Naive thymus-derived CD4-positive, alpha-beta T cell (primary cell): ENCODE results near the gene CLASP1. TPM values are rescaled to one million over a fixed set of nuclear protein-coding genes. Genes with fewer than 3 reads are reported as not detected.

ENCODE experiments used
- ATAC-seq: fragments of 150-1000 bp; cut with Tn5 transposase; 2 replicates; pipeline ENCODE4 v1.10.0; 2021; ENCODE audit warnings: mild to moderate bottlenecking, moderate library complexity
- CTCF ChIA-PET: fragments of 350-600 bp; sonication (Branson Sonifier 250); formaldehyde crosslinking; loops from one replicate; lab custom pipeline; 2021; ENCODE audit warnings: antibody characterized with exemption; lab: Charles Lee
- POLR2A ChIA-PET: fragments of 350-600 bp; sonication (Branson Sonifier 250); formaldehyde crosslinking; loops from one replicate; lab custom pipeline; 2021; ENCODE audit warnings: antibody characterized with exemption, inconsistent platforms; lab: Charles Lee
- DNase-seq, 9 donors: peaks; one replicate each; pipeline versions ENCODE4 v3.0.0 to v3.0.0-alpha.2; 2020 to 2022; ENCODE audit warnings: mixed read lengths in 1 of 9
- H3K27ac ChIP-seq: one replicate; pipeline ENCODE4 v1.7.0; 2013; ENCODE audit warnings: mild to moderate bottlenecking, low read depth, low read length, moderate library complexity
- H3K27me3 ChIP-seq, 2 donors: one replicate each; pipeline ENCODE4 v1.7.0; 2013; ENCODE audit warnings: low read length in 2 of 2, mild to moderate bottlenecking in 2 of 2, moderate library complexity in 2 of 2; ENCODE audit not compliant: control insufficient read depth in 2 of 2, insufficient read depth in 2 of 2
- H3K36me3 ChIP-seq, 3 experiments: 1 replicate in 2 of 3; 2 replicates in 1 of 3; pipeline ENCODE4 v1.7.0; 2013; ENCODE audit warnings: low read length in 3 of 3, mild to moderate bottlenecking in 3 of 3, moderate library complexity in 1 of 3; ENCODE audit not compliant: insufficient read depth in 3 of 3, control insufficient read depth in 2 of 3
- H3K4me1 ChIP-seq, 2 donors: one replicate each; pipeline ENCODE4 v1.7.0; 2013; ENCODE audit warnings: low read length in 2 of 2, mild to moderate bottlenecking in 2 of 2, moderate library complexity in 1 of 2; ENCODE audit not compliant: control insufficient read depth in 2 of 2, insufficient read depth in 2 of 2
- H3K4me3 ChIP-seq: 2 replicates; pipeline ENCODE4 v1.7.0; 2013; ENCODE audit warnings: mild to moderate bottlenecking, low read length
- H3K9me3 ChIP-seq, 3 experiments: 1 replicate in 2 of 3; 2 replicates in 1 of 3; pipeline ENCODE4 v1.7.0; 2013; ENCODE audit warnings: low read length in 3 of 3; ENCODE audit not compliant: control insufficient read depth in 2 of 3
- H3K27ac Mint-ChIP-seq, 9 donors: one replicate each; pipeline ENCODE4 v1.8.0; 2020 to 2022; ENCODE audit warnings: mixed read lengths in 9 of 9, mild to moderate bottlenecking in 8 of 9, moderate library complexity in 5 of 9, inconsistent platforms in 2 of 9
- H3K27me3 Mint-ChIP-seq, 5 donors: one replicate each; pipeline ENCODE4 v1.8.0; 2021 to 2022; ENCODE audit warnings: mixed read lengths in 5 of 5, mild to moderate bottlenecking in 1 of 5
- H3K36me3 Mint-ChIP-seq, 5 donors: one replicate each; pipeline ENCODE4 v1.8.0; 2020 to 2022; ENCODE audit warnings: mixed read lengths in 5 of 5, mild to moderate bottlenecking in 3 of 5, inconsistent platforms in 1 of 5
- H3K4me1 Mint-ChIP-seq, 7 donors: one replicate each; pipeline ENCODE4 v1.8.0; 2020 to 2022; ENCODE audit warnings: mixed read lengths in 7 of 7, mild to moderate bottlenecking in 3 of 7, inconsistent platforms in 1 of 7
- H3K4me3 Mint-ChIP-seq, 10 donors: one replicate each; pipeline ENCODE4 v1.8.0; 2020 to 2022; ENCODE audit warnings: mild to moderate bottlenecking in 10 of 10, mixed read lengths in 10 of 10, moderate library complexity in 6 of 10, inconsistent platforms in 2 of 10
- H3K9me3 Mint-ChIP-seq, 11 donors: one replicate each; pipeline ENCODE4 v1.8.0; 2020 to 2022; ENCODE audit warnings: mixed read lengths in 11 of 11, mild to moderate bottlenecking in 4 of 11, inconsistent platforms in 1 of 11, moderate library complexity in 1 of 11
- intact Hi-C, 2 donors: fragments of 100-400 bp; cut with micrococcal nuclease; formaldehyde crosslinking; loops; one replicate each; pipeline ENCODE4 v1.15.1; 2023
- polyA plus RNA-seq, 2 donors: library from polyadenylated mRNA; unstranded; fragments of 300-500 nt; fragmentation: Illumina TruSeq; gene quantifications; one replicate each; pipeline ENCODE4 v1.2.3, GENCODE V29; 2021
- total RNA-seq, 6 experiments: library from RNA in 5 of 6; stranded (reverse) in 5 of 6; gene quantifications; 1 replicate in 5 of 6; 2 replicates in 1 of 6; pipeline ENCODE4 v1.2.3 and lab custom pipeline; 2021 to 2026

CLASP1 gene
- total and polyA plus RNA-seq, 7 experiments from 2014 or later: 13.8 to 76.3 (median 61.6) TPM

GRCh38 chr2:121435790-121436189 lies 213.5 kb downstream of the CLASP1 start:
- peaks cover 4 to 18% (median 14%) of the 10 kb centered on the region in 5 donors for H3K36me3 Mint-ChIP-seq
- CTCF ChIA-PET: interaction anchor here (1.0 kb wide), 1 partner anchor 13 kb away, joined by 3 read pairs; no protein-coding TSS in a partner anchor
- no peaks in the 10 kb centered on the region for H3K4me1 ChIP-seq
- H3K4me1 Mint-ChIP-seq: peaks cover 0 to 3% (median 0%) of the 10 kb centered on the region in 7 donors
- no peaks in the 10 kb centered on the region for H3K9me3 ChIP-seq
- H3K9me3 Mint-ChIP-seq: peaks cover 0 to 2% (median 0%) of the 10 kb centered on the region in 11 donors
- H3K27ac Mint-ChIP-seq: no peak overlapping the region
- H3K36me3 ChIP-seq: peaks cover 0 to 8% (median 0%) of the 10 kb centered on the region in 3 experiments
- no peaks in the 10 kb centered on the region for H3K27me3 ChIP-seq
- POLR2A ChIA-PET: no interaction called here
- H3K4me3 ChIP-seq: no peak overlapping the region
- H3K27ac ChIP-seq: no peak overlapping the region
- intact Hi-C loops: no loop called here
- ATAC-seq: no peak
- no peaks in the 10 kb centered on the region for H3K27me3 Mint-ChIP-seq
- no peak for DNase-seq
- no peak overlapping the region for H3K4me3 Mint-ChIP-seq

- DNase-seq: no peak
- H3K4me1 Mint-ChIP-seq: peaks cover 0 to 5% (median 0%) of the 10 kb centered on the region in 7 donors
Observed at GRCh38 chr2:121431214-121431613, 218.0 kb downstream of the CLASP1 start.

GRCh38 chr2:121429927-121430520 lies 219.2 kb downstream of the CLASP1 start:
- intact Hi-C loops: no loop called here

More at GRCh38 chr2:121431214-121431613, 218.0 kb downstream of the CLASP1 start:
- H3K4me3 ChIP-seq: no peak overlapping the region
- no peak overlapping the region for H3K4me3 Mint-ChIP-seq
- H3K27ac Mint-ChIP-seq: no peak overlapping the region
- no peak overlapping the region for H3K27ac ChIP-seq
- peaks cover 10 to 40% (median 25%) of the 10 kb centered on the region in 5 donors for H3K36me3 Mint-ChIP-seq
- CTCF ChIA-PET: interaction anchor here (0.6 to 0.8 kb wide), 4 partner anchors 16 to 1411 kb away, joined by 3 to 5 read pairs (median 4); no protein-coding TSS in a partner anchor
- H3K27me3 Mint-ChIP-seq: no peaks in the 10 kb centered on the region
- H3K9me3 Mint-ChIP-seq: peaks cover 0 to 2% (median 0%) of the 10 kb centered on the region in 11 donors
- no peaks in the 10 kb centered on the region for H3K4me1 ChIP-seq
- no peaks in the 10 kb centered on the region for H3K9me3 ChIP-seq
- no peak for ATAC-seq
- POLR2A ChIA-PET: no interaction called here
- no peaks in the 10 kb centered on the region for H3K27me3 ChIP-seq
- intact Hi-C loops: no loop called here
- H3K36me3 ChIP-seq: peaks cover 8 to 26% (median 9%) of the 10 kb centered on the region in 3 experiments

GRCh38 chr2:121429119-121429903 lies 220.0 kb downstream of the CLASP1 start:
- H3K4me1 ChIP-seq: no peaks in the 10 kb centered on the region
- POLR2A ChIA-PET: interaction anchor here (1.3 kb wide), 1 partner anchor 15 kb away, joined by 4 read pairs; no protein-coding TSS in a partner anchor
- Mint-ChIP-seq H3K36me3 (peaks cover 10 to 55% (median 29%) of the 10 kb centered on the region in 5 donors), H3K9me3 (peaks cover 0 to 2% (median 0%) of the 10 kb centered on the region in 11 donors), H3K4me3 (no peak overlapping the region), H3K27me3 (no peaks in the 10 kb centered on the region), H3K4me1 (peaks cover 0 to 5% (median 0%) of the 10 kb centered on the region in 7 donors), H3K27ac (no peak overlapping the region)
- intact Hi-C loops: no loop called here
- no peaks in the 10 kb centered on the region for H3K9me3 ChIP-seq
- H3K4me3 ChIP-seq: no peak overlapping the region
- H3K27ac ChIP-seq: no peak overlapping the region
- H3K27me3 ChIP-seq: no peaks in the 10 kb centered on the region
- DNase-seq: no peak
- H3K36me3 ChIP-seq: peaks cover 8 to 37% (median 9%) of the 10 kb centered on the region in 3 experiments
- CTCF ChIA-PET: interaction anchor here (0.6 kb wide), 1 partner anchor 197 kb away, joined by 3 read pairs; no protein-coding TSS in a partner anchor
- no peak for ATAC-seq

More at GRCh38 chr2:121429927-121430520, 219.2 kb downstream of the CLASP1 start:
- H3K27ac ChIP-seq: no peak overlapping the region
- peaks cover 0 to 2% (median 0%) of the 10 kb centered on the region in 11 donors for H3K9me3 Mint-ChIP-seq
- no peaks in the 10 kb centered on the region for H3K27me3 ChIP-seq
- H3K36me3 ChIP-seq: peaks cover 8 to 30% (median 9%) of the 10 kb centered on the region in 3 experiments
- no peaks in the 10 kb centered on the region for H3K9me3 ChIP-seq
- no peak overlapping the region for H3K4me3 ChIP-seq
- ChIA-PET CTCF (interaction anchor here (0.6 kb wide), 1 partner anchor 197 kb away, joined by 3 read pairs; no protein-coding TSS in a partner anchor), POLR2A (no interaction called here)
- DNase-seq: no peak
- H3K27ac Mint-ChIP-seq: no peak overlapping the region
- H3K4me1 ChIP-seq: no peaks in the 10 kb centered on the region
- no peak overlapping the region for H3K4me3 Mint-ChIP-seq
- ATAC-seq: no peak
- H3K27me3 Mint-ChIP-seq: no peaks in the 10 kb centered on the region
- H3K36me3 Mint-ChIP-seq: peaks cover 10 to 49% (median 25%) of the 10 kb centered on the region in 5 donors
- H3K4me1 Mint-ChIP-seq: peaks cover 0 to 5% (median 0%) of the 10 kb centered on the region in 7 donors

GRCh38 chr2:121427187-121427689 lies 222.0 kb downstream of the CLASP1 start:
- Mint-ChIP-seq H3K9me3 (peaks cover 0 to 2% (median 0%) of the 10 kb centered on the region in 11 donors), H3K27ac (no peak overlapping the region), H3K27me3 (no peaks in the 10 kb centered on the region), H3K36me3 (peaks cover 10 to 61% (median 29%) of the 10 kb centered on the region in 5 donors), H3K4me3 (no peak overlapping the region), H3K4me1 (peaks cover 0 to 5% (median 0%) of the 10 kb centered on the region in 7 donors)
- Histone ChIP-seq H3K9me3 (no peaks in the 10 kb centered on the region), H3K27me3 (no peaks in the 10 kb centered on the region), H3K36me3 (peaks cover 9 to 45% (median 11%) of the 10 kb centered on the region in 3 experiments), H3K27ac (no peak overlapping the region), H3K4me1 (no peaks in the 10 kb centered on the region), H3K4me3 (no peak overlapping the region)
- ChIA-PET CTCF (no interaction called here), POLR2A (no interaction called here)
- ATAC-seq (no peak), DNase-seq (no peak)
- intact Hi-C loops: no loop called here

GRCh38 chr2:121420486-121420885 lies 228.8 kb downstream of the CLASP1 start:
- H3K36me3 ChIP-seq: peaks cover 0 to 44% (median 3%) of the 10 kb centered on the region in 3 experiments
- Mint-ChIP-seq H3K9me3 (no peaks in the 10 kb centered on the region), H3K4me1 (no peaks in the 10 kb centered on the region), H3K36me3 (peaks cover 0 to 38% (median 7%) of the 10 kb centered on the region in 5 donors), H3K27me3 (no peaks in the 10 kb centered on the region), H3K4me3 (no peak overlapping the region), H3K27ac (no peak overlapping the region)
- no peaks in the 10 kb centered on the region for H3K9me3 ChIP-seq
- ChIA-PET CTCF (no interaction called here), POLR2A (interaction anchor here (0.6 kb wide), 1 partner anchor 255 kb away, joined by 3 read pairs; no protein-coding TSS in a partner anchor)
- intact Hi-C loops: no loop called here
- ATAC-seq (no peak), DNase-seq (no peak)
- no peaks in the 10 kb centered on the region for H3K27me3 ChIP-seq
- H3K4me3 ChIP-seq: no peak overlapping the region
- no peaks in the 10 kb centered on the region for H3K4me1 ChIP-seq
- H3K27ac ChIP-seq: no peak overlapping the region
